Osteoblast (primary cell): Measurements from ENCODE around the gene GAS2. TPM values are rescaled to one million over a fixed set of nuclear protein-coding genes. Genes with fewer than 3 reads are reported as not detected.

Source experiments
- DNase-seq: peaks from one replicate; pipeline ENCODE4 v3.0.0; 2011; ENCODE audit warnings: low spot score, mixed read lengths; ENCODE audit not compliant: insufficient read length; ENCODE audit errors: missing footprints
- H2AFZ ChIP-seq: 2 replicates; pipeline ENCODE4 v1.6.0; 2011; ENCODE audit warnings: mild to moderate bottlenecking, low read length
- H3K27ac ChIP-seq: 2 replicates; pipeline ENCODE4 v1.5.1; 2011; ENCODE audit warnings: mild to moderate bottlenecking, low read depth, low read length, moderate library complexity
- H3K27me3 ChIP-seq: 2 replicates; pipeline ENCODE4 v1.6.0; 2012; ENCODE audit warnings: mild to moderate bottlenecking, control low read depth, inconsistent platforms, low read length, moderate library complexity; ENCODE audit not compliant: insufficient read depth
- H3K36me3 ChIP-seq: 2 replicates; pipeline ENCODE4 v1.5.1; 2011; ENCODE audit warnings: mild to moderate bottlenecking, low read length, control low read depth, moderate library complexity; ENCODE audit not compliant: insufficient read depth
- H3K4me1 ChIP-seq: 2 replicates; pipeline ENCODE4 v1.5.1; 2011; ENCODE audit warnings: mild to moderate bottlenecking, low read length, control low read depth, moderate library complexity; ENCODE audit not compliant: insufficient read depth
- H3K4me2 ChIP-seq: 2 replicates; pipeline ENCODE4 v1.6.0; 2011; ENCODE audit warnings: mild to moderate bottlenecking, low read length; ENCODE audit not compliant: insufficient read depth
- H3K4me3 ChIP-seq: fragments of 200-600 bp; sonication (generic); 3 replicates; pipeline ENCODE4 v1.5.1; 2012; ENCODE audit warnings: mild to moderate bottlenecking, low read length, inconsistent platforms; ENCODE audit not compliant: insufficient read depth
- H3K79me2 ChIP-seq: 2 replicates; pipeline ENCODE4 v1.6.0; 2012; ENCODE audit warnings: mild to moderate bottlenecking, low read length, control low read depth, inconsistent platforms; ENCODE audit not compliant: insufficient read depth
- H3K9me3 ChIP-seq: 2 replicates; pipeline ENCODE4 v1.5.1; 2011; ENCODE audit warnings: low read depth, low read length, control low read depth
- H4K20me1 ChIP-seq: 2 replicates; pipeline ENCODE4 v1.6.0; 2012; ENCODE audit warnings: mild to moderate bottlenecking, low read length, control low read depth; ENCODE audit not compliant: insufficient read depth
- CTCF ChIP-seq: IDR thresholded peaks from 2 replicates; pipeline ENCODE4 v1.5.1; 2011; ENCODE audit warnings: mild to moderate bottlenecking, low read depth, low read length, moderate library complexity; ENCODE audit errors: extremely low read depth
- total RNA-seq: library from RNA; depleted of rRNA; stranded (reverse); fragments of >200 nt; gene quantifications from 2 replicates; pipeline ENCODE4 v1.2.3, GENCODE V29; 2012

Gene GAS2
- total RNA-seq, 1 donor, result 0.36 TPM

GRCh38 chr11:22763166-22763565 lies 96.8 kb downstream of the GAS2 start:
- no peaks in the 10 kb centered on the region for H3K4me1 ChIP-seq
- H2AFZ ChIP-seq, result no peak overlapping the region
- H3K27ac ChIP-seq, result no peak overlapping the region
- H3K79me2 ChIP-seq, result no peaks in the 10 kb centered on the region
- no peaks in the 10 kb centered on the region for H4K20me1 ChIP-seq
- no peak overlapping the region for H3K4me2 ChIP-seq
- H3K9me3 ChIP-seq, result no peaks in the 10 kb centered on the region
- no peaks in the 10 kb centered on the region for H3K36me3 ChIP-seq
- TF ChIP-seq CTCF, result no peak
- DNase-seq, result no peak
- H3K4me3 ChIP-seq, result no peak overlapping the region
- no peaks in the 10 kb centered on the region for H3K27me3 ChIP-seq

GRCh38 chr11:22764735-22765134 lies 98.3 kb downstream of the GAS2 start:
- Histone ChIP-seq H3K79me2 (no peaks in the 10 kb centered on the region), H3K9me3 (no peaks in the 10 kb centered on the region), H3K4me2 (no peak overlapping the region), H4K20me1 (no peaks in the 10 kb centered on the region), H2AFZ (no peak overlapping the region), H3K4me3 (no peak overlapping the region), H3K27ac (no peak overlapping the region), H3K36me3 (no peaks in the 10 kb centered on the region), H3K4me1 (no peaks in the 10 kb centered on the region), H3K27me3 (no peaks in the 10 kb centered on the region)
- no peak for TF ChIP-seq CTCF
- DNase-seq, result no peak

DNA sequence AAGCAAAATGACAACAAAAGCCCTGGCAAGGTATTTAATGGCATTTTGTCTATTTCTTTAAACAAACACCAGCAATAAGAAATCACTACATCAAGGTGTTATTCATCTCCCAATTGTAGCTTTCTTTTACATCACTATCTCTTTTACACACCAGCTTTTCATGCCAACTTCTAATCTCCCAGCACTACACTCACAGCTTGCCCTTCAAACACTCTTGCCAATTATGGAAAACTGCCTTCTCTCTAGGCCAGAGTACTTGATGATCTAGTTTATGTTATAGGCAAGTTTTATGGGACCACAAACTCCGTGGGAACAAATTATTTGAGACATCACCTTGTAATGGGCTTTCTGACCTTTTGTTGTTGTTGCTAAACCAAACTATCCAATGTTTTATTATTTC lies 101.9 kb downstream of the GAS2 start:
- no peak for TF ChIP-seq CTCF
- no peak for DNase-seq
- no peaks in the 10 kb centered on the region for H3K27me3 ChIP-seq
- H3K4me2 ChIP-seq, result no peak overlapping the region
- H3K36me3 ChIP-seq, result no peaks in the 10 kb centered on the region
- H2AFZ ChIP-seq, result no peak overlapping the region
- H3K27ac ChIP-seq, result no peak overlapping the region
- H3K79me2 ChIP-seq, result no peaks in the 10 kb centered on the region
- H3K4me3 ChIP-seq, result no peak overlapping the region
- no peaks in the 10 kb centered on the region for H3K9me3 ChIP-seq
- H3K4me1 ChIP-seq, result no peaks in the 10 kb centered on the region
- no peaks in the 10 kb centered on the region for H4K20me1 ChIP-seq

GRCh38 chr11:22769081-22769480 lies 102.7 kb downstream of the GAS2 start:
- Histone ChIP-seq H3K4me1 (no peaks in the 10 kb centered on the region), H3K79me2 (no peaks in the 10 kb centered on the region), H3K4me3 (no peak overlapping the region), H3K27ac (no peak overlapping the region), H2AFZ (no peak overlapping the region), H3K36me3 (no peaks in the 10 kb centered on the region), H3K27me3 (no peaks in the 10 kb centered on the region), H4K20me1 (no peaks in the 10 kb centered on the region), H3K9me3 (no peaks in the 10 kb centered on the region), H3K4me2 (no peak overlapping the region)
- DNase-seq, result no peak
- TF ChIP-seq CTCF, result no peak
